Right atrium auricular region (tissue), 2 donors: ENCODE results near the gene SYT9. TPM values are rescaled to one million over a fixed set of nuclear protein-coding genes. Genes with fewer than 3 reads are reported as not detected.

Experiments used
- DNase-seq: peaks from one replicate; pipeline ENCODE4 v3.0.0-alpha.2; 2019; ENCODE audit warnings: low spot score
- H3K27ac ChIP-seq, 2 donors: fragments of 200-600 bp; sonication (generic); 1 replicate in 1 of 2; 2 replicates in 1 of 2; pipeline ENCODE4 v1.5.1; 2016 to 2019
- H3K27me3 ChIP-seq, 2 donors: fragments of 200-600 bp; sonication (generic); one replicate each; pipeline versions ENCODE4 v1.5.1 to v1.6.0; 2017 to 2019
- H3K36me3 ChIP-seq: fragments of 200-600 bp; sonication (generic); one replicate; pipeline ENCODE4 v1.5.1; 2016
- H3K4me1 ChIP-seq, 2 donors: fragments of 200-600 bp; sonication (generic); one replicate each; pipeline versions ENCODE4 v1.5.1 to v1.6.0; 2017 to 2019
- H3K4me3 ChIP-seq, 2 donors: fragments of 200-600 bp; sonication (generic); 1 replicate in 1 of 2; 2 replicates in 1 of 2; pipeline ENCODE4 v1.5.1; 2017 to 2019; ENCODE audit warnings: mild to moderate bottlenecking in 1 of 2, moderate library complexity in 1 of 2
- H3K9me3 ChIP-seq, 2 donors: fragments of 200-600 bp; sonication (generic); one replicate each; pipeline ENCODE4 v1.5.1; 2019
- total RNA-seq, 2 donors: library from RNA; depleted of rRNA; stranded (reverse); fragments of >200 nt; gene quantifications; one replicate each; pipeline ENCODE4 v1.1.0, GENCODE V29; 2016
- TF ChIP-seq, protein P1 (sequence below), 2 donors: fragments of 200-600 bp; sonication (generic); IDR thresholded peaks; one replicate each; pipeline ENCODE4 v1.5.1; 2019; ENCODE audit warnings: antibody characterized with exemption in 2 of 2

Gene SYT9
- total RNA-seq, 2 donors from 2014 or later: 0.16 to 0.74 TPM

DNA sequence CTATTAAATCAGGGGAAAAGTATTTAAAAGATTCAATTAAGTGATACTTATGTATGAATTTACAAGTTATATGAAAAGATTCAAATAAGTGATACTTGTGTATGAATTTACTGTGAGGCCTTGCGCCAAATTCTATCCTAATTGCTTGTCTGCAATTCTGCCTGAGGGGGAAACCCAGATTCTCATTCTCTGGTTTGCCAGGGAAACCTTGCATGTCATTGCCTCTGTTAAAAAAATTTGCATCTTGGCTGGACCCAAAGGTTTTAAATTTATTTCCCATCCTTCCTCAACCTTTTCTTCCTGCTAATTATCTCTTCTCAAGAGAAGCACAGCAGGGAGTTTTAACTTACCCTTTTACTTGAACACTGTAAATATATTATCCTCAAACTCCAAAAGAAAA, 247.4 kb downstream of the SYT9 start:
- H3K27me3 ChIP-seq: no peaks in the 10 kb centered on the region
- H3K4me1 ChIP-seq: no peaks in the 10 kb centered on the region
- no peaks in the 10 kb centered on the region for H3K36me3 ChIP-seq
- H3K9me3 ChIP-seq: no peaks in the 10 kb centered on the region
- H3K4me3 ChIP-seq: no peak overlapping the region
- H3K27ac ChIP-seq: no peak overlapping the region
- TF ChIP-seq, protein P1, sequence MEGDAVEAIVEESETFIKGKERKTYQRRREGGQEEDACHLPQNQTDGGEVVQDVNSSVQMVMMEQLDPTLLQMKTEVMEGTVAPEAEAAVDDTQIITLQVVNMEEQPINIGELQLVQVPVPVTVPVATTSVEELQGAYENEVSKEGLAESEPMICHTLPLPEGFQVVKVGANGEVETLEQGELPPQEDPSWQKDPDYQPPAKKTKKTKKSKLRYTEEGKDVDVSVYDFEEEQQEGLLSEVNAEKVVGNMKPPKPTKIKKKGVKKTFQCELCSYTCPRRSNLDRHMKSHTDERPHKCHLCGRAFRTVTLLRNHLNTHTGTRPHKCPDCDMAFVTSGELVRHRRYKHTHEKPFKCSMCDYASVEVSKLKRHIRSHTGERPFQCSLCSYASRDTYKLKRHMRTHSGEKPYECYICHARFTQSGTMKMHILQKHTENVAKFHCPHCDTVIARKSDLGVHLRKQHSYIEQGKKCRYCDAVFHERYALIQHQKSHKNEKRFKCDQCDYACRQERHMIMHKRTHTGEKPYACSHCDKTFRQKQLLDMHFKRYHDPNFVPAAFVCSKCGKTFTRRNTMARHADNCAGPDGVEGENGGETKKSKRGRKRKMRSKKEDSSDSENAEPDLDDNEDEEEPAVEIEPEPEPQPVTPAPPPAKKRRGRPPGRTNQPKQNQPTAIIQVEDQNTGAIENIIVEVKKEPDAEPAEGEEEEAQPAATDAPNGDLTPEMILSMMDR (IDR thresholded peaks at IDR 0.05): no peak
- no peak for DNase-seq

DNA sequence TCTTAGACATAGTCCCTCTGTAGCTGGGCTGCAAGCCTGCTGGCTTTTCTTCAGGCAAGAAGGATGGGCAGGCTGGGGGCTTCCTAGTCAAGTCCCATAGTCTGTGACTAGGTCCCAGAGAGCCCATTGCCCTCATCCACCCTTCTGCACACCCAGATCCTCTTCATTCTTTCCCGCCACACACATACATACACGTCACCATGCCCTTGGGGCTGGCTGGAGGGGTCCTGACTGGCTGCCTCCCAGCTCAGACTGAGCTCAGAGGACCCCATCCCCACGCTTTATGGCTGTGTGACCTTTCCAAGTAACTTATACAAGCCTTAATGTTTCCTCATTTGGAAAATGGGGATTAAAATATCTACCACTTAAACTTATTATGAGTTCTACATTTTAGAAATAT, 248.5 kb downstream of the SYT9 start:
- no peak overlapping the region for H3K4me3 ChIP-seq
- H3K27me3 ChIP-seq: no peaks in the 10 kb centered on the region
- TF ChIP-seq, protein P1 (IDR thresholded peaks at IDR 0.05): no peak
- H3K4me1 ChIP-seq: no peaks in the 10 kb centered on the region
- no peaks in the 10 kb centered on the region for H3K36me3 ChIP-seq
- H3K27ac ChIP-seq: no peak overlapping the region
- no peak for DNase-seq
- no peaks in the 10 kb centered on the region for H3K9me3 ChIP-seq

DNA sequence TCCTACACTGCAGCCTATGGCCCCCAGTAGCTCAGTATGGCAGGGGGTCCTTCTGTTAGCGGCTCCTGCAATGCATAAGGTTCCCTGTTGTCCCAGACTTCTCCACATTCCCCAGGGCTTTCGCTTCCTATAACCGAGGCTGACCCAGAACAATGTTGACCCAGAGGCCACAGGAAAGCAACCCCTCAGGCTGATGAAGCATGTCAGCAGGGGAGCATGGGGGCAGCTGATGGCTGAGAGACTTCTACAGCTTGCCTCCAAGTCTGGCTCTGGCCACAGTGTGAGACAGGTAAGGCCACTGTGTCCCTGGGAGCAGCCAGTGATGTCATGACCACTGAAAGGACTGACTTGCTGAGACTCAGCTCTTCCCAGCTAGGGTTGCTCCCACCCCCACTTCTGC, 249.5 kb downstream of the SYT9 start:
- TF ChIP-seq, protein P1 (IDR thresholded peaks at IDR 0.05): no peak
- H3K4me3 ChIP-seq: no peak overlapping the region
- H3K27ac ChIP-seq: no peak overlapping the region
- no peaks in the 10 kb centered on the region for H3K9me3 ChIP-seq
- no peak for DNase-seq
- no peaks in the 10 kb centered on the region for H3K4me1 ChIP-seq
- H3K27me3 ChIP-seq: no peaks in the 10 kb centered on the region
- no peaks in the 10 kb centered on the region for H3K36me3 ChIP-seq

DNA sequence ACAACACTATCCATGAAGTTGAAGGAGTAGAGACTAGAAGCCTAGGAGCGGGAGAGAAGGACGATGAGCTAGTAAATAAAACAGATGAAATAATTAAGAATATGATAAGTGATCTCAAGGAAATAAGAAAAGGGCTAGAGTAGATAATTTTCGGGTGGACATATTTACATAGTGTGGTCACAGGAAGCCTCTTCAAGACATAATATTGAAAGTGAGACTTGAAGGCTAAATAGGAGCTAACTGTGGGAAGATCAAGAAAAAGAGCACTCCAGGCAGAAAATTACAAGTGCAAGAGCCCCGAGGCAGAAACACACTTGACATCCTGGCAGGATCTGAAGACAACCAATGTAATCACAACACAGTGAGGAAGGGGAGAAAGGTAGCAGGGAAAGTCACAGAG, 250.2 kb downstream of the SYT9 start:
- H3K4me1 ChIP-seq: no peaks in the 10 kb centered on the region
- no peaks in the 10 kb centered on the region for H3K36me3 ChIP-seq
- no peak for DNase-seq
- TF ChIP-seq, protein P1 (IDR thresholded peaks at IDR 0.05): no peak
- H3K9me3 ChIP-seq: no peaks in the 10 kb centered on the region
- no peak overlapping the region for H3K27ac ChIP-seq
- H3K4me3 ChIP-seq: no peak overlapping the region
- H3K27me3 ChIP-seq: no peaks in the 10 kb centered on the region

DNA sequence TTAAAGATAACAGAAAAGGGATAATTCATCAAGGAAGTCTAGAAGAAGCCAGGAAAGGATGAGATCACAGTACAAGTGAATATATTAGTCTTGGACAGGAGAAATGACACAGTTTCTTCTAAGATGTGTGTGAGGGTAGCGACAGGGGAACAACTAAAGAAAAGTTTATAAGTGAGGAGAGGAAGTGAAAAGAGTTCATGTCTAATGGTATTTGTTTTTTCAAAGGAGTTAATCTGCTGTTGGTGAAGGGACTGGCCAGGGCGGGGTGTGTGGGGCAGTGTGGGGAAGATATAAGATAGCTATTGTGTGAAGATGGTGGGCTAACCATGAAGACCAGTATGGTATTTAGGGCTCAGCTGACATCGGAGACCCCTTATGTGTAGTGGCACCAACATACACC, 254.5 kb downstream of the SYT9 start:
- H3K27me3 ChIP-seq: no peaks in the 10 kb centered on the region

DNA sequence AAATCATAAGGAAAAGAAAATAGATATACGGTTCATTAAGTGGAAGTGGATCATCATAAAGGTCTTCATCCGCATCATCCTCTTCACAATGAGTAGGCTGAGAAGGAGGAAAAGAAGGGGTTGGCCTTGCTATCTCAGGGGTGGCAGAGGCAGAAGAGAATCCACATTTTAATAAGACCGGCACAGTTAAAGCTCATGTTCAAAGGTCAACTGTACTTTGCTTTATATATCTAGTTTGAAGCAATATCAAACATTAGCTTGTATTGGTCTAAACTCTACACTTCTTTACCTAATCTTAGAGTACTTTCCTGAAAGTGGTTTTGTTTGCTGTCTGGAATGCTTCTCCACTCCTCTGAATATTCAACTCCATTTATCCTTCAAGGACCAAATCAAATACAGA, 256.4 kb downstream of the SYT9 start:
- TF ChIP-seq, protein P1 (IDR thresholded peaks at IDR 0.05): no peak
- Histone ChIP-seq H3K9me3 (no peaks in the 10 kb centered on the region), H3K27ac (no peak overlapping the region), H3K4me1 (peaks cover 0 to 21% of the 10 kb centered on the region in 2 donors), H3K4me3 (no peak overlapping the region), H3K27me3 (no peaks in the 10 kb centered on the region), H3K36me3 (no peaks in the 10 kb centered on the region)
- DNase-seq: no peak

More for the DNA sequence above, 254.5 kb downstream of the SYT9 start:
- H3K36me3 ChIP-seq: no peaks in the 10 kb centered on the region
- H3K4me3 ChIP-seq: no peak overlapping the region
- H3K4me1 ChIP-seq: peaks cover 0 to 4% of the 10 kb centered on the region in 2 donors
- DNase-seq: no peak
- TF ChIP-seq, protein P1 (IDR thresholded peaks at IDR 0.05): no peak
- no peak overlapping the region for H3K27ac ChIP-seq
- H3K9me3 ChIP-seq: no peaks in the 10 kb centered on the region
